Measurements from ENCODE around the gene FMN2.

FMN2 gene

DNA sequence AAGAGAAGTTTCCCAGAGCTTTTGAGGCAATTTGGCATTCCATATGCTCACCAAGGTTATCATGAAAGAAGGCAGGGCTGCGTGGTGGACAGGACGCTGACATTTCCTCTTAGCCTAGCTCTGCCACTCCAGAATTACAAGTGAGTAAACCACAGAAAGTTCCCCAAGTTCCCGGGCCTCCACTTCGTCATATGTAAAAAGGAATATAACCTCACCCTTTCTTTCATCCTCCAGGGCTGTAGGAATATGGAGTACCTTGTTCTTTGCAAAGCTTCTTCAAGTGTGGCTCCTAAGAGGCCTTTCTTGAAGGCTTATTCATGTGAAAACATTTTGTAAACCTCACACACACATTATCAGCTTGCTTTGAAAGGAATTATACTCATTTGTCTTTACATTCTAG, 310.0 kb downstream of the FMN2 start:
- no peak overlapping the region for H3K4me3 ChIP-seq (ENCODE audit: control insufficient read depth, low read depth, low read length)
- TF ChIP-seq, protein P1, sequence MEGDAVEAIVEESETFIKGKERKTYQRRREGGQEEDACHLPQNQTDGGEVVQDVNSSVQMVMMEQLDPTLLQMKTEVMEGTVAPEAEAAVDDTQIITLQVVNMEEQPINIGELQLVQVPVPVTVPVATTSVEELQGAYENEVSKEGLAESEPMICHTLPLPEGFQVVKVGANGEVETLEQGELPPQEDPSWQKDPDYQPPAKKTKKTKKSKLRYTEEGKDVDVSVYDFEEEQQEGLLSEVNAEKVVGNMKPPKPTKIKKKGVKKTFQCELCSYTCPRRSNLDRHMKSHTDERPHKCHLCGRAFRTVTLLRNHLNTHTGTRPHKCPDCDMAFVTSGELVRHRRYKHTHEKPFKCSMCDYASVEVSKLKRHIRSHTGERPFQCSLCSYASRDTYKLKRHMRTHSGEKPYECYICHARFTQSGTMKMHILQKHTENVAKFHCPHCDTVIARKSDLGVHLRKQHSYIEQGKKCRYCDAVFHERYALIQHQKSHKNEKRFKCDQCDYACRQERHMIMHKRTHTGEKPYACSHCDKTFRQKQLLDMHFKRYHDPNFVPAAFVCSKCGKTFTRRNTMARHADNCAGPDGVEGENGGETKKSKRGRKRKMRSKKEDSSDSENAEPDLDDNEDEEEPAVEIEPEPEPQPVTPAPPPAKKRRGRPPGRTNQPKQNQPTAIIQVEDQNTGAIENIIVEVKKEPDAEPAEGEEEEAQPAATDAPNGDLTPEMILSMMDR (conservative IDR thresholded peaks at IDR 0.05; ENCODE audit: control insufficient read depth, insufficient read depth, low read depth, low read length): no peak
- no peak for DNase-seq (ENCODE audit: low read depth)

DNA sequence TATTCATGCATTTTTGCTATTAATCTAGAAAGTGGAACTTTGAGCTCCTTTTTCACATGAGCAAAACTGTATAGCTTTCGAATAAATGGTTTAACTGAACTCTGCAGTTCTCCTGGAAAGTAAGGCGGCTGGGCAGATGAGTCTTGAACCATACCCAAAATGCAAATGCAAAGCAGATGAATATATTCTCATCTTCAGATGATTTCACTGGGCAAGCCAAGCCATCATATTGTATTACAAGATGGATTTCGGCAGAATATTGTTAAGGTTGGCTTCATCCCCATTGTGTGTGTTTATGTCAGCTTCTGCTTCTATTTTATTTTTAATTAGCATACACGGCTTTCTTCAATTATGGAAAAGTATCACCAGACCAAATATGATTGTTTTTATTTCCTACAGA, 310.6 kb downstream of the FMN2 start:
- TF ChIP-seq, protein P1 (conservative IDR thresholded peaks at IDR 0.05; ENCODE audit: control insufficient read depth, insufficient read depth, low read depth, low read length): no peak
- peak; percentile 72 for DNase-seq (ENCODE audit: low read depth)

DNA sequence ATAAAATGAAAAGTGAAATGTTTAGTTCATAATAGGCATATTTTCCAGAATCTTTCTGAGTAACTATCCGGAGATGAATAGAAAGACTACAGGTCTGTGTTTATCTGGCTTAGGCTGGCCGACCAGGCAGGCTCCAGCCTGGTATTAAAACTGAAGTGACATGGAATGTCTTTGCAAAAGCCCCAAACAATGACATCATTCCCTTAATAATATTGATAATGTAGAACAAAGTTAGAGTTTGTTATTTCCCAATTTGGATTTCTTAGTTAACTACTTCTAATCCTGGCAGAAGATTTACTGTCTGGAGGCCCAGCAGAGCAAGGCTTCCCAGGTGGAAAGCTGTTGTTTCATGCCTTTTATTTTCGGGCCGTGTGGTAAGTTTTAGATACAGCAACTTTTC, 312.6 kb downstream of the FMN2 start:
- TF ChIP-seq, protein P1 (conservative IDR thresholded peaks at IDR 0.05; ENCODE audit: control insufficient read depth, insufficient read depth, low read depth, low read length): no peak

More for the DNA sequence above, 310.6 kb downstream of the FMN2 start:
- no peak overlapping the region for H3K4me3 ChIP-seq (ENCODE audit: control insufficient read depth, low read depth, low read length)

DNA sequence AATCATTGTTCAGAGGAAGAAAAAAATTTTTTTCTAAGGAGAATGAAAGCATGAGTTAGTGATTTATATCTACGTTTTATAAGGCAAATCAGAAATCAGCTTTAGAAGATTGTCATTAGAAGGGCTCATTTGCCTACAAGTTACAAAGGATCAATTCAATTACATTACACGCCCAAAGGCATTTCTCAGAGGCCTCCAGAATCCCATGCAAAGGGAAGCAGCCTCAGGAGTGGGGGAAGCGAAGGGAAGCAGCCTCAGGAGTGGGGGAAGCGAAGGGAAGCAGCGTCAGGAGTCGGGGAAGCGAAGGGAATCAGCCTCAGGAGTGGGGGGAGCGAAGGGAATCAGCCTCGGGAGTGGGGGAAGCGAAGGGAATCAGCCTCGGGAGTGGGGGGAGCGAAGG, 314.1 kb downstream of the FMN2 start:
- TF ChIP-seq, protein P1 (conservative IDR thresholded peaks at IDR 0.05; ENCODE audit: control insufficient read depth, insufficient read depth, low read depth, low read length): no peak
- no peak overlapping the region for H3K4me3 ChIP-seq (ENCODE audit: control insufficient read depth, low read depth, low read length)
- DNase-seq (ENCODE audit: low read depth): no peak

More for the DNA sequence above, 312.6 kb downstream of the FMN2 start:
- no peak overlapping the region for H3K4me3 ChIP-seq (ENCODE audit: control insufficient read depth, low read depth, low read length)
- DNase-seq (ENCODE audit: low read depth): no peak

DNA sequence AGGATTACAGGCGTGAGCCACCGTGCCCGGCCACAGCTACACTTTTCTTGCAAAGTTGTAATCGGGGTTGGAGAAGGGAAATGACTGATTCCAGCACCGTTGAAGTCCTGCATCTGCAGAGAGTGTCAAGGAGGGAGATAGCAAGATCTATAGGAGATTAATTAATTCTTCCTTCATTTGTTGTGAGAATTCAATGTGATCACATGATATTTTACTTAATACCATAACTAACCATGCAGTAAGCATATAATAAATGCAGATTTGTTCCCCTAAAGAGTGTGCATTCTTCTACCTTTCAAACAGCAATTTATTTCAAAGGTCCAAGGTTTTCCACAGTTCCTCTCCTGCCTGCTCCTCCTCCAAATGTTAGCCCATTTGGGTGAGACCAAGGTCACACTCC, 315.7 kb downstream of the FMN2 start:
- TF ChIP-seq, protein P1 (conservative IDR thresholded peaks at IDR 0.05; ENCODE audit: control insufficient read depth, insufficient read depth, low read depth, low read length): no peak
- H3K4me3 ChIP-seq (ENCODE audit: control insufficient read depth, low read depth, low read length): no peak overlapping the region
- DNase-seq (ENCODE audit: low read depth): no peak

DNA sequence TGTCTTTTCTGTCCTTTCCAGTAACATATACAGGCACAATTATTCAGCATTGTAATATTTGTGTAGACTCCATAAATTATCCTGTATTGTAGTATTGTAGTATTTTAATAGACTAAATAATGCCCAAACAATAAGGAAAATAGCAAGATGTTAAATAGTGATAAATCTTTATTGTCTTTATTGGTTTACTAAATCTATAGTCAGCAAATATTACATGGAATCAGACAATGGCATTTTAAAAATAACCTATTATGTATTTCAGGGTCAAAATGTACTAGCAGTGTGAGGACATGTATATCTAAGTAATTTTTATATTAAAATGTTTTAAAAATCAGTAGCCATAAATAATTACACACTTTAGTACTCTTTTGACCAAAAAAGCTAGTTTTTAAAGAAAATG, 317.9 kb downstream of the FMN2 start:
- H3K4me3 ChIP-seq (ENCODE audit: control insufficient read depth, low read depth, low read length): no peak overlapping the region
- TF ChIP-seq, protein P1 (conservative IDR thresholded peaks at IDR 0.05; ENCODE audit: control insufficient read depth, insufficient read depth, low read depth, low read length): no peak
- DNase-seq (ENCODE audit: low read depth): no peak

DNA sequence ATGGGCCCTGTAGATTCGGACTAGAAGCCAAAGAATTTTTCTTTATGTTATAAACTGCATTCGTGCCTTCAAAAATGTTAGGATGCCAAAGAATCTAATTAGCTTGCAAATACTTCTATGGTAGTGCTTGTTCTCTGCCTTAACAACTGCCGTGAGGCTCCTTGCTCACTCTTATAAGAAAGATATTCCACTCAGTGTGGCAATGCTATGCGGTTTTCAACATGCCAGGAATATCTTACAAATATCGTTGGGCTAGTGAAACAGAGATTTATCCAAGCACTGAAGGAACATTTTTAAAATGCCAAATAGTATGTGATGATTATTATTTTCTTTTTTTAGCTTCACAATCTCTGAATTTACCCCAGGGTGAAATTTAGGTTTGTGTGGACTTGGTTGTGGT, 322.0 kb downstream of the FMN2 start:
- peak; percentile 50 for DNase-seq (ENCODE audit: low read depth)
- H3K4me3 ChIP-seq (ENCODE audit: control insufficient read depth, low read depth, low read length): no peak overlapping the region
- TF ChIP-seq, protein P1 (conservative IDR thresholded peaks at IDR 0.05; ENCODE audit: control insufficient read depth, insufficient read depth, low read depth, low read length): no peak

All from fibroblast of mammary gland (primary cell).